Activated CD8-positive, alpha-beta memory T cell treated with anti-CD3 and anti-CD28 coated beads, Interleukin-2, amount 50 U/mL, for 4 hours (primary cell): Measurements from ENCODE around the gene NDUFAF2.
"Not testable (repeated sequence)": the region's sequence is repeated elsewhere in the genome, so short reads cannot be mapped to it uniquely, and the experiment has no call there.

Experiments used
- DNase-seq: peaks from one replicate; pipeline ENCODE4 v3.0.0-alpha.2; 2020

NDUFAF2 gene

DNA sequence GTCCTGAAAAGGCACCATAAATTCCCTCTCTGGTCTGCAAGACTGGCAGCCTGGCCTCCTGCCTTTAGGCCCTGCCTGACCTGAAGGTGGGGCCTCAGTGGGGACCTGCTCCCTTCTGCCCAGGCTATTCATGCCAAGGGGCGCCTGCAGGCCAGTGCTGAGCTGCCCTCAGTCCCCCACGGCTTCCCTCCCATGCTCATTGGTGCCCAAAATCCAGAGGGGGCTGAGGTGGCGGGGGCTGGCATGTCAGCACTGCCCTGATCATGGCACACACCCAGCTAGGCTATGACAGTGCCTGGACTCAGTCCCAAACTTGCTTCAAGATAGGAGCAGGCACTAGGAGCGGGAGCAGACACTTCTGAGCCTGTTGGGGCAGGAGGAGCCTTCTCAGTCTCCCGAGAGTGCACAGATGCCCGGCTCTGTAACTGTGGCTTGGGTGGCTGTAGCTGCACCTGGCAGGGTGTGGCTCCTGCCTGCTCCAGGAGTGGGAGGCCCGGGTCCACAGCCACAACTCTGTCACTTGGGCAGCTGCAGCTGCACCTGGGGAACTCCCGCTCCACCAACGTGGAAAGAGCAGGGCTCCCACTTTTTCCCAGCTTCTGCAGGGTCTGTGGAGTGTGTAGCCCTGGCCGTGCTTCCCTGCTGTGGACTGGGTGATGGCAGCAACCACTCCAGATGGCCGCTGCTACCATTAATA lies 49.0 kb downstream of the NDUFAF2 start:
- DNase-seq: no peak

DNA sequence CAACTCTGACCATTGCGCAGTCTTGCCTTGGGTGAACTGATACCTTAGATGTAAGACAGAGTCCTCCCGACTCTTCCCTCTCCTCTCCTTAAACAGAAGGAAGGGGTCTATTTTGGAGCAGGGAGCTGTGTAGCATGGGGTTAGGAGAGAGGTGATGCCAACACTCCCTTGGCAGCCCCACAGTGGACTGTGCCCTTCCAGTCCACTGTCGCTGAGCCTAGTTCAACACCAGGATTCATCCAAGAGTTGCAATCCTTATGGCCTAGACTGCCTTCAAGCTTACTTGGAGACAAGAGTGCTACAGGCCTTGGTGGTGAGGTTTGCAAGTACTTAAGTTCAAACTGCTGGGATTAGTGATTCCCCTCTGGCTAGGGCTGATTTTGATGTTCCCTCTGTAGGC lies 51.4 kb downstream of the NDUFAF2 start:
- DNase-seq: no peak

DNA sequence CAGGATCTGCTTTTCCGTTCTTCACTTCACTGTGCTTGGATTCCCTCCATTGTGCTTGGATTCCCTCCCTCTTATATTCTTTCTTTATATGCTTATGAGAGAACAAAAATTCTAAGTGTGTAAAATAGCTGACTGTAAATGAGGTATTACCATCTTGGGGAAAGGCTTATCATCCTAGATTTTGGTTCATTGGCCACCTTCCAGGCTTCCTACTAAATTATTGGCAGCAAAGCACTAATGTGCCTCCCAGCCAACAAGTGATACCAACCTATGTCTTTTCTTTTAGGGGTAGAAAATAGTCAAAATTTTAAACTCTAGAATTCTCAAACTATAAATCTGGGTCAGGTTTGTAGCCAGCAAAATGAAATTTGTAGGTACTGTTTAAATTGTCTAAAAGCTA lies 52.7 kb downstream of the NDUFAF2 start:
- no peak for DNase-seq

DNA sequence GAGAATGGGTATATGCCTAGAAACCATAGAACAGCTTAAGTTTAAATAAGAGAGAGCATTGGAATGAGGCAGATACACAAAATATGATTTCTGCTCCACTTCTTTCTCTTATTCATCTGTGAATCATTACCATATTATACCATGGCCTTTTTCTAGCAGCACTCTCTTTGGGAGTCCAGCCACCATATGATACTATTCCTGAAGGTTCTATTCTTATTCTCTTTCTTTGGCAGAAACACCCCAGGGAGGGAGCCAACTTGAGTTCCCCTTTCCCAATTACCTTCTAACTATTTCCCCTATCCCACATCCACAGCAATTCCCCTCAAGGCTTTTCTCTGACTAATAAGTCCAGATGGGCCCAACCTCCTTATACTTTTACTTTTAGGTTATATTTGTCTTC lies 55.9 kb downstream of the NDUFAF2 start:
- DNase-seq: no peak

DNA sequence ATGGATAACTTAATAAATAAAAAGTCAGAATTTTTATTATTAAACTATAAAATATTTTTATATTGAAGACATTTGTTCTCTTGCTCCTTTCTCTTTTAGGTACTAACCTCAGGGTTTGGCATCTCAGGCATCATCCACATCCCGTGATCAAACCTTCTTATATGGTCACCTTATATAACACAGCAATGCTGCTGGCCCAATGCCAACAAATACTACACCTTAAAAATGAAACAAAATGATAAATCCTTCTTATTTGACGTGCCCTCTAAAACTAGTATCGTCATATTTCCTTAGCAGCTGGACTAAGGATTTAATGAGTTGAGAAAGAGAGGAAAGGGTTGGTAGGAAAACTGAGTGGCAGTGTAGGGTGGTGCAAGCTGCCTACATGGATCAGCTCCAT lies 56.6 kb downstream of the NDUFAF2 start:
- no peak for DNase-seq

DNA sequence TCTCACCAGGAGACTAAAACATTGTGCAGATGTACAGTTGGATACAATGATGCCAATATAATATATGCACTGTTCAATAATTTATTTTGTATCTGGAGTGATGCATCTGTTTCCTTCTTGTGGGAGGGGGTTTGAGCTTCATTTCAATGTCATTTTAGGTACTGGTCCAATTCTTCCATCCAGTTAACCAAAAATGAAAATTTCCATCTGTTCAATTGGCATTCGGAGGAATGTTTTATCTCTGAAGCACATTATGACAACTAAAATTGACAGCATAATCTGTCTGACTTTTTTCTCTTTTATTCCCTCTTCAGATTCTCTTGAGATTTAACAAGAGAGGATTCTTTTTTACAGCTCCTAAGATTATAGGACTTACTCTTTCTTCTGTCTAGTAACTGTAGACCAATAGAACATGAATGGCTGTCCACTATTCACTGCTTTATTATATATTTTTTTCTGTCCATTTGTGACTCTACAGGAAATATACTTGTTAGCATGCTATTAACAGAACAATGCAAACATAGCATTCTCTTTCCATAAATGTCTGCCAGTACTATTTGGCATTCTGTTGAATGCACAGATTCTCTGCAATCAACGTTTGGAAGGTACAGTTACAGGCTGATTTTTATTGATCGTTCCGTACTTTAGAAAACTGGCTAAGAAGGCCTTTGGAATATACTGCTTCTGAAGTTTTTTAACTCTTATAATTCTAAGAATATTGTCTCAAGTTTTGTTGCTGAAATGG lies 57.8 kb downstream of the NDUFAF2 start:
- no peak for DNase-seq

DNA sequence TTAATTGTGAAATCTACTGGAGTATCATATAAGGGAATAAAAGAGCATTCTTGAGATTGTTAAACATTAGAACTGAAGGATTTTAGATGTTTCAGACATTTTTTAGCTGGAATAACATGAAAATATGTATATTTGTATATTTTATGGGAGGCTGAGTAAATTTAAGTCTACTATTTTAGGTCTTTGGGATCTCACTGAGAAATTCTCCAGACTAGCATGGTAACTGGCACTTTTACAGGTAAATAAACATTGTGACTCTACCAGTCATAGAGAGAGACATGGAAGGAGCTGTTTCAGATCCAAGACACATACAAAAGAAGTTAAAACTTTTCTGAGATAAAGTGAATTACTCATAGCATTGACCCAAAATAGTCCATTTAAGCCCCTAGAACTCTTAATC lies 59.4 kb downstream of the NDUFAF2 start:
- no peak for DNase-seq

DNA sequence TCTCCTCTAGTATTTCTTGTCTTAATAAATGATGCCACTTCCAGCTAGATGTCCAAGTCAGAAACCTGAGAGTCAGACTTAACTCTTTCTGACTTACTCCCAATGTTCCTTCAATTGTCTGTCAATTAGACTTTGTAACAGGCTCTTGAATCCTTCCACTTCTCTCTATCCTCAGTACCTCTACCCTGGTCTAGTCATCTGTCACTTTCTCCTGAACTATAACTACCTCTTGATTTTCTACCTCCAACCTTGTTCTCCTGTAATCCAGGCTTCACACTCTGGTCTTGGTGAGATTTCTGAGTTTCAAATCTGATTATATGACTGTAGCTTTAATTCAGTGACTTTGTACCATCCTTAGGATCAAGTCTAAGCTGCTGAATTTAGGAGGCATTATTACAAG lies 64.9 kb downstream of the NDUFAF2 start:
- no peak for DNase-seq

DNA sequence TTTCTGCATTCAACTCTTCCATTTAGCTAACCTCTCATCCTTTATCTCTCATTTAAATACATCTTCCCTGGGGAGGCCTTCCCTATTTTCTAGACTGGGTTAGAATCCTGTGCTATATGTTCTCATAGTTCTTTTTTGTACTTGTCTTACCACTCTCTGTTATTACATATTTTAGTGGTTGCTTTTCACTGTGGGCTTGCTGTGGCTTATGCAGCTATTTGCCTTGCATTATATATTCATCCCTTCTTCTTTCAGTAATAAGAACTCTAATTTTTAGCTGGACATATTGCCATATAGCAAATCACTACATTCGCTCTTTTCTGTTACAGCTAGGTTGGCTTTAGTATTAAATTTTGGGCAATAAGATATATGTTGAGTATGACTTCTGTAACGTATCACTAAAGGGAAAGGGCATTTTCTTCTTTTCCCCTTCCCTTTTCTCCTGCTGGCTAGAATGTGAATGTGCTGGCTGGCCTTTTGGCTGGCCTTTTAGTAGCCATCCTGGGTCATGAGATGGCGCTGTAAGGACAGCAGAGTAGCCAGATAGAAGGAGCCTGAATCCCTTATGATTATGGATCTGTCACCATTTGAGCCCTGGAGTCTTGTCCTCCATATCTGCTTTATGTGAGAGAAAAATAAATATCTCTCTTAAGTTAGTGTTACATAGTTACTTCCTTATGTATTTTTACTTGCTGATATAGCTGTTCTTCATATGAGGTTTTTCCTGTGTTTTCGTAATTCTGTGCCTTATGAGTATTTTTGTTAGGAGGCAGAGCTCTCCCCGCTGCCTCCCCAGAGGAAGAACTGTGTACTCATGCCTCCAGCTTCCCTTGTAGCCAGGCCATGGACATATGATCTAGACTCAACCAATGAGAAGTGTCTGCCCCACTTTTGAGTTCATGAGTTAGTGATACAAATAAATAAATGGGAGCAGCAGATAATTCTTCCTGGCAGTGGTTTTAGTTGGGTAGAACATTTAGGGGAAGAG lies 65.8 kb downstream of the NDUFAF2 start:
- no peak for DNase-seq

DNA sequence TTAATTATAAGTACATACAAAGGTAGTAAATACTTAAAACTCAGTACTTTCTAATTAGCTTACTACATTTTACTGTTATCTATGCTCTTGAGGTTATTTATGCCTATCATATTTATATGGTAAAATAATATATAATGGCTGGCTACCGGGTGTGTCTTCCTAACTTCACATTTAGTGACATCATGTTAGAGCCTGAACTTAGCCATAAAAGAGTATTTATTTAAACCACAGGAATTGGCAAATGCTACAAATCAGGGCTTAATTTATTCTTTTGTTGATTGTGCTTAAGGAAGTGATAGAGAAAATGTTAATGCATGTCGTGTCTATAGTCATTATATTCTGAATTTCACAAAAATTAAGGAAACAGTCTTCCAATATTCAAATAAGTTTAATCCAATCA lies 73.1 kb downstream of the NDUFAF2 start:
- DNase-seq: no peak

DNA sequence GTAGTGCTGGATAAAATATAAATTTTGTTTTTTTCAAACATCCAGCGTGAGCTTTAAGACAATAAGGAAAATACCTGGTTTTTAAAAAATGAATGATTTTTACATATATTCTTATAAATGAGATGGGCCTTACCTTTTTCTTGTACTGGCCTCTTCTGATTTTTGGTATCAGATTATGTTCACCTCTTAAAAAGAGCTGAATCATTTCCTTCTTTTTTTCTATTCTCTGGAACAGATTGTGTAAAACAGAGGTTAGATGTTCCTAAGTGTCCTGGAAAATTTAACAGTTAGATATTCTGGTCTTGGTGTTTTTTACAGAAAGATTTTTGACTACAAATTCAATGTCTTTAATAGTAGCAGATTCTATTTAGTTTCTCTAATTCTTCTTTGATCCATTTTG lies 74.6 kb downstream of the NDUFAF2 start:
- DNase-seq: no peak

DNA sequence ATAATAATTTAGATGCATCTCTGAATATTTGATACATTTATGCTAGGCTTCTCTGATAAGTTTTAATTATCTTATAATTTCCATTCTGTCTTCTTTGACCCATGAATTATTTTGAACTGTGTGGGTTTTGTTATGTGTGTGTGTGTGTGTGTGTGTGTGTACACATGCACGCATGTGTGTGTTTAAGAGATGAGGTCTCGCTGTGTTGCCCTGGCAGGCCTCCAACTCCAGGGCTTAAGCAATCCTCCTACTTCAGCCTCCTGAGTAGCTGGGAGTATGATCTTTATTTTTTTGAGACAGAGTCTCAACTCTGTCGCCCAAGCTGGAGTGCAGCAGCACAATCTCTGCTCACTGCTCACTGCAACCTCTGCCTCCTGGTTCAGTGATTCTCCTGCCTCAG lies 75.4 kb downstream of the NDUFAF2 start:
- no peak for DNase-seq

DNA sequence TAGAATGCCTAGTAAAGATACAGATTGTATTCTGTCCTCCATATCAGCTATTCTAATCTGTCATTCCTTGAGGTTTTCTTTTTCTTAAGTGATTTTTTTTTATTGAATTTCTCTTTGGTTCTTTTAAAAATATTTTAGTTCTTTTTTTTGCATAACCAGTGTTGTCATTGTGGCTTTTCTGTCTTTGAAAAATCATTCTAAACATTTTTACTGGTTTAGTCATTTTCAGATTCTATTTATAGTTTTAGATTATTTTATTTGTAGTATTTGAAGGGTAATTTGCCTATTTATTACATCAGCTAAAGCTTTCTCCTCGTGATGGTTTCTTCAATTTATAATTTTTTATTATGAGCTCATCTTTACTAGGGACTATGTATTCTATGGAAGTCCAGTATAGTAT lies 78.1 kb downstream of the NDUFAF2 start:
- no peak for DNase-seq

DNA sequence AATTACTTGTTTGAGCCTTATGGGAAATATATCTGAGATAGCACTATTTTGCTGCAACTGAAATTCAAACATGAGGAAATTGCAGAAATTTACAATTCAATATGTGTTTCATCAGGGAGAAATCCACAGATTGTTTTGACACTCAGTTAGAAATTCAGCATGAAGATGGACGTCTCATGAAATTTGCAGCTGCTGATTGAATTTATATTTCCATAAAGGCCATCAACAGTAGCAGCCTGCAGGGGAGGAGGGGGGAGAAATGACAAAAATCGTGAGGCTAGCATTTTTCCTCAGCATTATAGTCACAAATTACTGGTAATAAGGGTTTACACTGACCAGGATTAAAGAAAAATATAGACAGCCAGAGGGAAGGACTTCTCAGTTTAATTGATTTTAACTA lies 81.0 kb downstream of the NDUFAF2 start:
- no peak for DNase-seq

DNA sequence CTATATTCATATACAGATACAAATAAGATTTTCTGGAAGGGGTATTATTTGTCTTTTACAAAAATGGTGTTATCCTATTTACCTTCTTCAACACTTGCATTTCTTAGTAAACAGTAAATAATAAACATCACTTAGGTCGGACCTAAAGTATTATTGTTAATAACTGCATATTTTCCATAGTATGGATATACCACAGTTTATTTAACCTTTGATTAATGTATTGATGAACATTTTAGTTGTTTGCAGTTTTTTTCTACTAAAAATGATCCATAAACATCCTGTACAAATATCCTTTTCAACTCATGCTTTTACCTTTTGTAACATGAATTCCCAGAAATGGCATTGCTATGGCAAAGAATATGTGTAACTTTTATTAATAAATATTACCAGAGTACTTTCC lies 83.4 kb downstream of the NDUFAF2 start:
- DNase-seq: no peak

DNA sequence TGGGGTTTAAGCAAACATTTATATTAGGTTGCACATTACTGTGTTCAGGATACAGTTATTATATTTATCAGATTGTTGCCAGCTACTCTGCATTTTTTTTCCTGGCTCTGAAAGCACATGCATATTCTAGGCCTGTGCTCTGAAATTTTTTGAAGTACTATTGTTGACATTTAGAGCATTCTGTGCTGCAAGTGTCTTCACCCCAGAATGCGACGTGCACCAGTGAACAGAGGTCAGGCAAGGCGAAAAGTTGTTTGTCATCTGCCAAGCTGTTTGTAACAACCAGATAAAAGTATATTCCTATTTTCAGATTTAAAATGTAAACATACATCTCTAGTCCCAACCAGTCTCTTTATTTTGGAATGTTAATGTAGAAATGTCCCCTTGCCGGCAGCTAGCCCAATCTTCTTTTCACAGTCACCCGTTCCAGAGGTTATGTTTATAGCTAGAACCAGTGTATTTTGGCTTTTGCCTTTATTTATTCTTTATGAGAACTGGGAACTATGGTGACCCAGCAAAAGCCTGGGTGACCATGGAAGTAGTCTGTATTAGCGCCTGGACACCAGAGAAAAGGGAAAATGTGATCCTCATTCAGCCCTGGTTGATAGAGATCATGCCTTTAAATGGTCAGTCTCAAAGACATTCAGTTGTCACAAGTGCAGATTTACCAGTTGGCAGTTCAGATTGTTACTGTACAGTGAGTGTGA lies 84.6 kb downstream of the NDUFAF2 start:
- no peak for DNase-seq

DNA sequence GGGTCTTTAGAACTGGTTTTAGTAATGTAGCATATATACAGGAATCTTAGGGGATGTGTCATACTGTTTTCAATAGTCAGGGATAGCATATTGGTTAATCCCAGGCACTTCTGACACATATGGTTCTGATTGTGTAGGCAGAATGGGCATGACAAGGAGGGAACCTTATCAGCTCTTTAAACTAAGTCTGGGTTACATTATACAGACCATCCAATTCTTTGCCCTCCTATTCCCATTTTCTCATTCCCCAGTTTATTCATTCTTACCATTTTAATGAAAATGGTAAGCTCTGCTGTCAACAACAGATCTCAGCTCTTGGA lies 85.1 kb downstream of the NDUFAF2 start:
- DNase-seq: no peak

DNA sequence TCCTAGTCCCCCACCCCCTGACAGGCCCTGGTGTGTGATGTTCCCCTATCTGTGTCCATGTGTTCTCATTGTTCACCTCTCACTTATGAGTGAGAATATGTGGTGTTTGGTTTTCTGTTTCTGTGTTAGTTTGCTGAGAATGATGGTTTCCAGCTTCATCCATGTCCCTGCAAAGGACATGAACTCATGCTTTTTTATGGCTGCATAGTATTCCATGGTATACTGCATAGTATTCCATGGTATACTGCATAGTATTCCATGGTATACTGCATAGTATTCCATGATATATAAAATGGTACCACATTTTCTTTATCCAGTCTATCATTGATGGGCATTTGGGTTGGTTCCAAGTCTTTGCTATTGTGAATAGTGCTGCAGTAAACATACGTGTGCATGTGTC lies 86.3 kb downstream of the NDUFAF2 start:
- not testable (repeated sequence) for DNase-seq

DNA sequence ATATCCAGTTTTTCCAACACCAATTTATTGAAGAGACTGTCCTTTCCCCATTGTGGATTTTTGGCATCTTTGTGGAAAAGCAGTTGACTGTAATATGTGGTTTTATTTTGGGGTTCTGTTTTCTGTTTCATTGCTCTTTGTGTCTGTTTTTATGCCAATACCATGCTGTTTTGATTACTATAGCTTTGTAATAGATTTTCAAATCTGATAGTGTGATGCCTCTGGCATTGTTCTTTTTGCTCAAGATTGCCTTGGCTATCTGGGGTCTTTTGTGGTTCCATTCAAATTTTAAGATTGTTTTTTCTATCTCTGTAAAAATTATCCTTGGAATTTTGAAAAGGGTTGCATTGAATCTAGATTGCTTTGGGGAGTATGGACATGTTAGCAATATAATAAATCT lies 99.5 kb downstream of the NDUFAF2 start:
- DNase-seq: no peak

DNA sequence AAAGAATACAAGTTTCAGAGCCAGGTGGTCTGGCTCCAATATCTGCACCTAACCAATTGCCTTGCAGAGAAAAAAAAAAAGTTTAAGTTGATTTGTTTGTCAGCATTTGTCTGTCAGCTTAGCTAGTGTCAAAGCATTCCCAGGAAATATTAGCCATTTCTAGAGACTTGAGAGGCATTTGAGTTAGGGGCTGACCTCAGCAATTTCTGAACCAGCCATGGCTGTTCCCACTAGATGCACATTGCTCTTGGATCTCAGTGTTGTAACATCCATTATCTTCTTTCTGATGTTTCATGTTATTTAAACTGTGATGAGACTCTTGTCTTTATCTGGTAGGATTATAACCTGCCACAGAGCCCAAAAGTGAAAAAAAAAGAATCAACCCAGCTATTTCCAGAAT lies 102.3 kb downstream of the NDUFAF2 start:
- no peak for DNase-seq

DNA sequence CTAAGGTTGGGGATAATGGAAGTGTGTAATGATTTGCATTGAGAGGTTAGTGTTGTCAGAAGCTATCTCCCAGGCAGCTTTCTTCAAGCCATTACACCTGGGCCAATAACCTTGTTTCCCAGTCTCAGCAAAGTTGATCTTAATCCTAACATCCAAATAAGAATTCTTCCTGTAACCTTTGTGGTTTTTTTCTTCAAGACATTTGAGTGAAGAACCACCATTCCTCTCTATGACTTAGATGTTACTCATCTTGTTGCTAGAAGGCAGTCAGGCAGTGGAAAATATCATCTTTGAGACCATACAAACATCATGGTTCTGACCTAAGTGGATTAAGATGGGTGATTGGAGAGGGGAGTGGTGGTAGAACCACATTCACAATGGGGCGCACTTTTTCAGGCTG lies 103.5 kb downstream of the NDUFAF2 start:
- DNase-seq: no peak

DNA sequence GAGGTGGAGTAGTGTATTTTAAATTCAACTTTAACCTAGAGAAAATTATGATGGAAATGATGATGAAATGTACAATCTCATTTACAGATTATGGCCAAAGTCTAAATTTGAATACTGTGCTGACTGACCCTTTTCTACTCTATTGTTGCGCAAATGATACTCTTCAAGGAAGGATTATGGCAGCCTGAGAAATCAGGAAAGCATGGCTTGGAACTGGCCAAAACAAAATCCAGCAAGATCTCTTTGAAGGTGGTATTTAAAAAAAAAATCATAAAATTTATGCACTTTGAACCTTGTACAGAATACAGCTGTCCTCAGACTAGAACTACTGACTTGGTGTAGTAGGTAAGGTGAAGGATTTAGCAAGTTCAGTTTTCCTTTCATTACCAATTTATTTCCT lies 105.3 kb downstream of the NDUFAF2 start:
- DNase-seq: no peak

DNA sequence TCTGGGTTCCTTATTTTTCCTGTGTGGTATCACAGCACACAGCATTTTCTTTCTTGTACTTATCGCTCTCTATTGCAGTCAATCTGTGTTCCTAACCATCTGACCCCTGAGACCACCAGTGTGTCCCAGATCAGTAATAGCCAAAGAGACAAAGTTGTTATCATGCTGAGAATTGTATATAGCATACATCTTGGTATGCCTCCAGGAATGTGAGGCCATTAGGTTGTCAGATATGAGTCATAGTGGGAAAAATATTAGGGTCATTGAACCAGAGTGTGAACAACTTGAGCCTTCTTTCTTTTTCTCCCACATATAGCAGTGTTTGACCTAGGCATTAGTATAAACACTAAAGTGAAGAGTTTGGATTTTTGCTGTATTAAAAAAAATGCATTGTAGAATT lies 106.3 kb downstream of the NDUFAF2 start:
- DNase-seq: no peak
